T-helper 1 cell (primary cell): Measurements from ENCODE around the gene UPK3BL2.
A peak's percentile ranks its signal among the peaks of the same experiment; 100 is the strongest.
"Not testable (repeated sequence)": the region's sequence is repeated elsewhere in the genome, so short reads cannot be mapped to it uniquely, and the experiment has no call there.

ENCODE experiments used
- DNase-seq, 5 donors: peaks; one replicate each; pipeline ENCODE4 v3.0.0-alpha.2; 2012 to 2020
- total RNA-seq, 4 donors: gene quantifications; one replicate each; lab custom pipeline; 2026; lab: John Stamatoyannopoulos, UW

The UPK3BL2 gene
- 0 reads per million in 4 donors for total RNA-seq

- DNase-seq = not testable (repeated sequence)
Observed at GRCh38 chr7:102543596-102543995, at the start of gene UPK3BL2. TSS of gene UPK3BL2 (minus strand) at chr7:102543696. CDS start at chr7:102543636, 60 bp downstream.

GRCh38 chr7:102592477-102593019, 49.1 kb upstream of the UPK3BL2 start:
- peak in 4 of 5 donors; percentile 8 to 36 (median 24) for DNase-seq

GRCh38 chr7:102589857-102590256, 46.4 kb upstream of the UPK3BL2 start:
- DNase-seq = not testable (repeated sequence)

- DNase-seq = not testable (repeated sequence)
Observed at GRCh38 chr7:102583495-102583894, 40.0 kb upstream of the UPK3BL2 start.

GRCh38 chr7:102581722-102582121, 38.2 kb upstream of the UPK3BL2 start:
- not testable (repeated sequence) for DNase-seq

- DNase-seq = not testable (repeated sequence)
Observed at GRCh38 chr7:102578486-102578885, 35.0 kb upstream of the UPK3BL2 start.

GRCh38 chr7:102577315-102578240, 34.1 kb upstream of the UPK3BL2 start:
- DNase-seq = not testable (repeated sequence)

GRCh38 chr7:102576363-102576762, 32.9 kb upstream of the UPK3BL2 start:
- DNase-seq = not testable (repeated sequence)

GRCh38 chr7:102574607-102575006, 31.1 kb upstream of the UPK3BL2 start:
- DNase-seq = not testable (repeated sequence)

- DNase-seq = peak; percentile 87 to 100 (median 98)
Observed at GRCh38 chr7:102572261-102573239, 29.1 kb upstream of the UPK3BL2 start, which contains the start of gene POLR2J3. TSS of gene POLR2J3 (minus strand) at chr7:102572583. CDS start at chr7:102572521, 62 bp downstream.

- not testable (repeated sequence) for DNase-seq
Observed at GRCh38 chr7:102568620-102569019, 25.1 kb upstream of the UPK3BL2 start.

GRCh38 chr7:102550808-102551422, 7.4 kb upstream of the UPK3BL2 start, which contains the start of gene SPDYE2:
TSS of gene SPDYE2 (plus strand) at chr7:102551226. CDS start at chr7:102553256, 2,030 bp downstream.
- DNase-seq = not testable (repeated sequence)

- DNase-seq = not testable (repeated sequence)
Observed at GRCh38 chr7:102546353-102546752, 2.9 kb upstream of the UPK3BL2 start.

- DNase-seq = not testable (repeated sequence)
Observed at GRCh38 chr7:102545288-102545687, 1.8 kb upstream of the UPK3BL2 start.

- not testable (repeated sequence) for DNase-seq
Observed at GRCh38 chr7:102544372-102544771, 876 bp upstream of the UPK3BL2 start.

- not testable (repeated sequence) for DNase-seq
Observed at GRCh38 chr7:102542771-102543170, 725 bp downstream of the UPK3BL2 start.

- DNase-seq = not testable (repeated sequence)
Observed at GRCh38 chr7:102542083-102542482, 1.4 kb downstream of the UPK3BL2 start.

- DNase-seq = not testable (repeated sequence)
Observed at GRCh38 chr7:102540604-102541003, 2.9 kb downstream of the UPK3BL2 start.

GRCh38 chr7:102535062-102535615, 8.4 kb downstream of the UPK3BL2 start:
- DNase-seq = not testable (repeated sequence)

GRCh38 chr7:102532127-102532526, 11.4 kb downstream of the UPK3BL2 start:
- not testable (repeated sequence) for DNase-seq

GRCh38 chr7:102531583-102531982, 11.9 kb downstream of the UPK3BL2 start:
- DNase-seq = not testable (repeated sequence)
